Measurements from ENCODE around the gene TOPAZ1.
A peak's percentile ranks its signal among the peaks of the same experiment; 100 is the strongest.

TOPAZ1 gene

GRCh38 chr3:44242721-44243120 lies 1.0 kb downstream of the TOPAZ1 start:
- no peak for DNase-seq (ENCODE audit: low read depth)

DNA sequence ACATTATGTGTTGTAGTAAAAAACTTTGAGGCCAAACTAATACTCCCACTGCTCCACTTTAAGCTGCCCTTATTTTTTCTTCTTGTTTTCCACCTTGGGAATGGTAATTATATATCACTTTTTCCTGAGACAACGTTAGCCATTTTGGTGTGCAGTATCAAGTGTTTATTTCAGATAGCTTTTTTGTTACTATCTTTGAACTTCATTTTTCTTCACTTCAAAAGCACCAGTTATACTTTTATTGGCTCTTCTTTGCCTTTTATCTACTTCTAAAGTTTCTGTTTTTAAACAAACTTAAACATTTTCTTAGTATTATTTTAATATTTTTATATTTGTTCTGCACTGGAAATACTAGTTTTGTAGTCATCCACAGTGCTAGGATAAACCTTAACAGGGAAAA lies 6.5 kb downstream of the TOPAZ1 start:
- DNase-seq (ENCODE audit: low read depth), result no peak

GRCh38 chr3:44252332-44252959 lies 10.8 kb downstream of the TOPAZ1 start:
- no peak for DNase-seq (ENCODE audit: low read depth)

DNA sequence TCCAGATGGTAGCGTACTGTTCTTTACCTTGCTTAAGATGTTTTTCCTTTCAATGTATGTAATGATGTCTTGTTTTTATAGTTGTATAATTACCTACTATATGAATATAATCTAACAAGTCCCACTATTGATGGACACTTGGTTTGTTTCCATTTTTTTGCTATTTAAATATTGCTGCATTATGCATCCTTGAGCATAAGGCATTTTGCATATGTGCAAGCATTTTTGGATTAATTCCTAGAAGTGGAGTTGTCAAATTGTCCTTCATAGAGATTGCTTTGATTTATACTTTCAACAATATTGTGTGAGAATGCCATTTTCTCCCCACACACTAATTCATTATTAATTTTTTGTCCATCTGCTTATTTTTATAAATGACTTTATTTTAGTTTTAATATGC lies 17.7 kb downstream of the TOPAZ1 start:
- DNase-seq (ENCODE audit: low read depth), result no peak

DNA sequence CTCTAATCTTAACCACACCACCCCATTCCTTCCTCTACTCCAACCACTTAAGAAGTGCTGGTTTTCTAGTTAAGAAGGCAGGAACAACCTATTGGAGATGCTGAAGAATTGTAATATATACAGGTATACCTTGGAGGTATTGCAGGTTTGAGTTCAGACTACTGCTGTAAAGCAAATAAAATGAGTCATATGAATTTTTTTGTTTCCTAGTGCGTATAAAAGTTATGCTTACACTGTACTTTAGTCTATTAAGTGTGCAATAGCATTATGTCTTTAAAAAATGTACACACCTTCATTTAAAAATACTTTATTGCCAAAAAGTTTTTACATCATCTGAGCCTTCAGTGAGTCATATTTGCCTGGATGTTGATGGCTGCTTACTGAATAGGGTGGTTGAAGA lies 22.5 kb downstream of the TOPAZ1 start:
- no peak for DNase-seq (ENCODE audit: low read depth)

- DNase-seq (ENCODE audit: low read depth), result no peak
Measured at GRCh38 chr3:44265815-44266214, 24.1 kb downstream of the TOPAZ1 start.

- DNase-seq (ENCODE audit: low read depth), result no peak
Measured at GRCh38 chr3:44272191-44272590, 30.5 kb downstream of the TOPAZ1 start.

- no peak for DNase-seq (ENCODE audit: low read depth)
Measured at GRCh38 chr3:44277925-44278324, 36.2 kb downstream of the TOPAZ1 start.

GRCh38 chr3:44280077-44280476 lies 38.4 kb downstream of the TOPAZ1 start:
- DNase-seq (ENCODE audit: low read depth), result no peak

DNA sequence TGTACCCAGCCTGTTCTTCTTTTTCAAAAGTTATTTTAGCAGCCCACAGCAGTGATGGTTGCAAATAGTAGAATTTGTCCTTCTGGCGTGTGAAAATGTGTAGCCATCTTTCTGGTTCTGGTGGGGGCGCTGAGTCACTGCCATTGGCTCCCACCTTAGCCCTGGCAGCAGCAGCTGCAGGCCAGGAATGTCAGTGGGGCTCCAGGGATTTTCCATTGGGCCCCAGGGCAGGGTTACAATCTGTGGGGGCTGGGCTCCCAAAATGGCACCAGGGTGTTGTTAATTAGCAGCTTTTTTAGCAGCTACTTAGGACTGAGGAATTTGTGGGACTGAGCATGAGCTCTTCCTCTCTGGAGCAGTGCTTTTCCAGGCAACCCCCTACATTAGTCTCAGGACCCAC lies 38.9 kb downstream of the TOPAZ1 start:
- DNase-seq (ENCODE audit: low read depth), result no peak

- DNase-seq (ENCODE audit: low read depth), result no peak
Measured at GRCh38 chr3:44284949-44285348, 43.3 kb downstream of the TOPAZ1 start.

GRCh38 chr3:44289882-44290462 lies 48.3 kb downstream of the TOPAZ1 start:
- no peak for DNase-seq (ENCODE audit: low read depth)

DNA sequence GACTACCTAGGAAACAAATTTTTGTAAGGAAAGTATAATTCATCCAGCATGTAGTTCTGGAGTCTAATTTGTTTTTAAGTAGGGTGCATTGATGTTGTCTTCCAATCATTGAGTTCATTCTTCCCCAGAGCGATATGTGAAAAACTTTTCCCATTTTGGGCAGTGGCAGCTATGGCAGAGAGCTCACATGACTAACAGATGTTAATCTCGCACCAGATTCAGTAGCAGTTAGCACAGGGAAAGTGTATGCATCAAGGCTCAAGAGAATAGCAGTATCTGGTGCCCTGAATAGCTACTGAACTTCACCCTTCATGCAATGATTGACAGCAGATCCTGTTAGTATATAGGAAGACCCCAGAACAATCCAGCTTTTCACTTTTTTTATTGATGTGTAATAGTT lies 50.6 kb downstream of the TOPAZ1 start:
- DNase-seq (ENCODE audit: low read depth), result no peak

DNA sequence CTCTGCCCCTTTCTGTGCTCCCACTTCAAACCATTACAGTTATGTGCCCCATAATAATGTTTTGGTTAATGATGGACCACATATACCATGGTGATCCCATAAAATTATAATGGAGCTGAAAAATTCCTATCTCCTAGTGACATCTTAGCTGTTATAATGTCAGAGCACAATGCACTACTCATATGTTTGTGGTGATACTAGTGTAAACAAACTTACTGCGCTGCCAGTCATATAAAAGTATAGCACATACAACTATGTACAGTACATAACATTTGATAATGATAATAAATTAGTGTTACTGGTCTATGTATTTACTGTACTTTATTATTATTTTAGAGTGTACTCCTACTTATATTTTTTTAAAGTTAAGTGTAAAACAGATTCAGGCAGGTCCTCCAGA lies 51.3 kb downstream of the TOPAZ1 start:
- DNase-seq (ENCODE audit: low read depth), result no peak

DNA sequence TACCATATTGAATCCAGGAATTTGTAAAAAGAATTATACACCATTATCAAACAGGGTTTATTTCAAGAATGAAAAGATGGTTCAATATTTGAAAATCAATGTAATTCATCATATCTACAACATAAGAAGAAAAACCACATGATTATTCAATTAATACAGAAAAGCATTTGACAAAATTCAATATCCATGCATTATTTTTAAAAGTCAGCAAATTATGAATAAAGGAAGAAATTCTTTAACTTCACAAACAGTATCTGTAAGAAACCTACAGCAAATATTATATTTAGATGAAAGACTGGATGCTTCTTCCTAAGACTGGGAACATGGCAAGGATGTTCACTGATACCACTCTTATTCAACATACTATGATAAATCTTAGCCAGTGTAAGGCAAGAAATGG lies 55.6 kb downstream of the TOPAZ1 start:
- DNase-seq (ENCODE audit: low read depth), result no peak

GRCh38 chr3:44301746-44302145 lies 60.1 kb downstream of the TOPAZ1 start:
- no peak for DNase-seq (ENCODE audit: low read depth)

DNA sequence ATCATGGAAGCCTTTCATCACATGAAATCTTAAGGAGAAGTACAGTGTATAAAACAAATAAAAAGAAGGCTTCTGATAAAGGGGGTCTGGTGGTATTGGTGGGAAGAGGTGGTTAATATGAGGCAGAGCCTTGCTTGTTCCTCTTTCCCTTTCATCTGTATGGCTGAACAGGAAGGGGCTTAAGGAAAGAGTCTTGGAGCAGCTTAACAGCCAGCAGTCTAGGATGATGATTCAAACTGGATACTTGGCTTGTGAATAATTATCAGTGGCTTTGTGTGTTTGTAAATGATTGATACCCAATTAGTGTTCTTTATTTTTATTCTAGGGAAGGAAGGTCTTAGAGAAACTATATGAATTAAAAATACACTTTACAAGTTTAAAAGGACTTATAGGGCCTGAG lies 67.8 kb downstream of the TOPAZ1 start:
- no peak for DNase-seq (ENCODE audit: low read depth)

- DNase-seq (ENCODE audit: low read depth), result no peak
Measured at GRCh38 chr3:44318891-44319311, 77.2 kb downstream of the TOPAZ1 start.

GRCh38 chr3:44321335-44321734 lies 79.6 kb downstream of the TOPAZ1 start:
- DNase-seq (ENCODE audit: low read depth), result no peak

DNA sequence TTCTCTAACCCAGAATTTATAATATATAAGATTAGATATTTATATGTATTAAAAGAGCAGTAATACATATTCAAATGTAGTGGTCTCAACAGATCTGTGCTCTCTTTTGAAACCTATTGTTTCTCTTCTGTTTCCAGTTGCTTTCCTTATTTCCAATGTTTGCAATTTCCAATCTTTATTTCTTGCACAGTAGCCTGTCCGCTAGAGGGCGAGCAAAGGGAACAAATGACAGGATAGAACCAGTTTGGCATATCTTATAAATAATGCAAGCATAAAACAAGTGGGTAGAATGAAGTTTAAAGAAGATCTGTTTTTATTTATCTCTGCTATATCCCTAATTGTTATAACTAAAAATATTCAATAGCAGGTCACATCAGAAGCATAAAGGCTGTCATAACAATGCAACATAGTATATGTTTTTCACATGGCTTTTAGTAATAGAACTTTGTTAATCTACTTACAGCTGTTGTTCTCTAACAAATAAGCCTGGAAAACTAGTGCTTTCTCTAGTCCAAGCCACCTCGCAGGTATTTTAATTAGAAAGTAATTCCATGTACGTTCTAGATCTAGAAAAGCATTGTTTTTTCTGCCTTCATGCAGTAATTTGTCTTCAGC lies 81.8 kb downstream of the TOPAZ1 start:
- peak; percentile 50 for DNase-seq (ENCODE audit: low read depth)

GRCh38 chr3:44324584-44324983 lies 82.9 kb downstream of the TOPAZ1 start:
- no peak for DNase-seq (ENCODE audit: low read depth)

DNA sequence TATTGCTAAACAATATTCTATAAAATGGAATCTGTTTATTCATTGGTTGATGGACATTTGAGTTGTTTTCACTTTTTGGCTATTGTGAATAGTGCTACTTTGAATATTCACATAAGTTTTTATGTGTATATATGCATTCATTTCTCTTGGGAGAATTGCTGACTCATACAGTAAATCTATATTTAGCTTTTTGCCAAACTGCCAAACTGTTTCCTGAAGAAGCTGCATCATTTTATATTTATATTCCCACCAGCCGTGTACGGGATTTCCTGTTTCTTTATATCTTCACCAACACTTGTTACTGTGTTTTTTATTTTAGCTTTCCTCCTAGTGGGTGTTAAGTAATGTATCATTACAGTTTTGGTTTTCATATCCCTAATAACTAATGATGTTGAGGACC lies 84.3 kb downstream of the TOPAZ1 start:
- no peak for DNase-seq (ENCODE audit: low read depth)

- DNase-seq (ENCODE audit: low read depth), result no peak
Measured at GRCh38 chr3:44326515-44326914, 84.8 kb downstream of the TOPAZ1 start.

GRCh38 chr3:44329946-44330345 lies 88.3 kb downstream of the TOPAZ1 start:
- DNase-seq (ENCODE audit: low read depth), result no peak

Data from stromal cell of bone marrow (primary cell).